HUDEP-2 (cell line): ENCODE results near the gene ALKBH6.
"Not testable (repeated sequence)": the region's sequence is repeated elsewhere in the genome, so short reads cannot be mapped to it uniquely, and the experiment has no call there.

ENCODE experiments used
- DNase-seq, 76 experiments: peaks; one replicate each; lab custom pipeline; 2025; ENCODE audit not compliant: unreplicated experiment in 76 of 76; lab: John Stamatoyannopoulos, UW

ALKBH6 gene

DNA sequence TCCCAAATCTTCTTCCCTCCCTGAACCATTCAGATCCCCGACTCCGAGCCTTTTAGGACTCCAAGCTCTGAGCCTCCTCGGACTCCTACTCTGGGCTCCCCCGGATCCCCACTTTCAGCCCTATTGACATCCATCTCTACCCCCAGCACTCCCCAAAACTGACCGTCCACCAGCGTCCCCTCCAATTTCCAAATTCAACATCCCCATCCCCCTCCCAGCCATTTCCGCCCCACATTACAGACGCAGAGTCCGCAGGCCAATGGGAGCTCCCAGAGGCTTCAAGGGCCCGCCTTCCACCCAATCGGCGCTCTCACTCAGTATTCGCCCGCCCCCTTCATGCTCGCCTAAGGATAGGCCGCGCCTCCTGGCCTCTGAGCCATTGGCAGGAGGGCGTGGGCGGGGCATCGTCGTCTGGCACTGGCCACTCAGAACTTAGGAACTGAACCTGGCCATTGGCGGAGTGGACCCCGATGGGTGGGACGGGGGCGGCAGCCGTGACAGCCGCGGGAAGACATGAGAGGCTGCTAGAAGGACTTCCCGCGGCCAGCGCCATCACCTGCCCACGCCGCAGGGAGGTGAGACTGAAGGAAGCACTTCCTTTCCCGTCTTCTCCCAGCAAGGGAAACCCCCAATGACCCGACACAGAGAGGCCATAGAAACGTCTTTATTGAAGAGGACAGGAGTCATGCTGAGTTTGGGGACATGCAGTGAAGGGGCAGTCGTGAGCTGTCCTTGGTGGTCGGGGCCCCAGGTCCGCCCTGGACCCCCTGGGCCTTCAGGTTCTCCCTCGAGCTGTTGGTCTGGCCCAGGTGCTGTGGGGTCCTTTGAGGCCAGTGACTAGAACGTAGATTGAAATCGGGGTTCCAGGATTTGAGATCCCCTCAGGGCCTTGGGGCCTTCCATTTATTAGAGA is at the start of gene ALKBH6:
TSS of gene ALKBH6 (minus strand) at position 202 of the 913 bp plus-strand sequence. CDS start 816 bp downstream, outside the sequence.
- DNase-seq: peak in 75 of 76 experiments; percentile 87 to 100 (median 100)

DNA sequence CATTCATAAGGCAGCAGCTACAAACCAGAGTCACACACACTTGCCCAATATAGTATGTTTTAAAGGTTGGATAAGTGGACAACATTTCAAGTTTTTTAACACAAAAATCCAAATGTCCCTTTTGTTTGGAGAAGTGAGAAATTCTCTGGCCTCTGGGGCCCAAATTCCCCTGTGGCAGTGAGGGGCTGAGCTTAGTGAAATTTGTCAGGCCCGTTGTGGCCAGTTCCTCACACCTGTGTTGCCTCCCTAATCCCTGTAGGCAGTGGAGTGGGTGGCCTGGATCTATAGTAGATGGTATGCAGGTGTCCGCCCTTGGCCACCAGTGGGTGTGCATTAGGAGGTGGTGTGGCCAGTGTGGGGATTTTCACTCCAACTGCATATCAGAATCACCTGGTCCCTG is 47.4 kb upstream of the ALKBH6 start:
- no peak for DNase-seq

- peak in 29 of 76 experiments; percentile 11 to 61 (median 30) for DNase-seq
Observed at GRCh38 chr19:36060430-36060829, 46.4 kb upstream of the ALKBH6 start.

- no peak for DNase-seq
Observed at GRCh38 chr19:36059180-36059910, 45.3 kb upstream of the ALKBH6 start.

- no peak for DNase-seq
Observed at GRCh38 chr19:36058481-36059179, 44.6 kb upstream of the ALKBH6 start.

- DNase-seq: peak in 75 of 76 experiments; percentile 79 to 100 (median 97)
Observed at GRCh38 chr19:36054733-36055686, 41.0 kb upstream of the ALKBH6 start, which contains the start of gene WDR62. Gene WDR62, plus strand, starts transcription at chr19:36054897. Its CDS starts 75 bp downstream, at chr19:36054972.

- DNase-seq: peak; percentile 95 to 100 (median 100)
Observed at GRCh38 chr19:36054119-36054732, 40.2 kb upstream of the ALKBH6 start, which contains the start of gene THAP8. Gene THAP8, minus strand, starts transcription at chr19:36054285. Its CDS starts 68 bp downstream, at chr19:36054217.

DNA sequence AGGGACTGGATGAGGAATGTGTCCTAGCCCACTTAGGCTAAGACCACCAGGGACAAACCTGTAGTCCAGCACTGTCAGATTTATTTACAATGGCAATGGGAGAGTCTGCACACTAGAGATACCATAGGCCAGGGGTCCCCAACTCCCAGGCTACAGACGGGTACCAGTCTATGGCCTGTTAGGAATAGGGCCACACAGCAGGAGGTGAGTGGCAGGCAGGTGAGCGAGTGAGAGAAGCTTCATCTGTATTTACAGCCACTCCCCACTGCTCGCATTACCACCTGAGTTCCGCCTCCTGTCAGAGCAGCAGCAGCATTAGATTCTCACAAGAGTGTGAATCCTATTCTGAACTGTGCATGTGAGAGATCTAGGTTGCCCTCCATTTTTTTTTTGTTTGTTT is 37.6 kb upstream of the ALKBH6 start:
- no peak for DNase-seq

- peak in 2 of 76 experiments; percentile 10 to 13 for DNase-seq
Observed at GRCh38 chr19:36051236-36051635, 37.2 kb upstream of the ALKBH6 start.

DNA sequence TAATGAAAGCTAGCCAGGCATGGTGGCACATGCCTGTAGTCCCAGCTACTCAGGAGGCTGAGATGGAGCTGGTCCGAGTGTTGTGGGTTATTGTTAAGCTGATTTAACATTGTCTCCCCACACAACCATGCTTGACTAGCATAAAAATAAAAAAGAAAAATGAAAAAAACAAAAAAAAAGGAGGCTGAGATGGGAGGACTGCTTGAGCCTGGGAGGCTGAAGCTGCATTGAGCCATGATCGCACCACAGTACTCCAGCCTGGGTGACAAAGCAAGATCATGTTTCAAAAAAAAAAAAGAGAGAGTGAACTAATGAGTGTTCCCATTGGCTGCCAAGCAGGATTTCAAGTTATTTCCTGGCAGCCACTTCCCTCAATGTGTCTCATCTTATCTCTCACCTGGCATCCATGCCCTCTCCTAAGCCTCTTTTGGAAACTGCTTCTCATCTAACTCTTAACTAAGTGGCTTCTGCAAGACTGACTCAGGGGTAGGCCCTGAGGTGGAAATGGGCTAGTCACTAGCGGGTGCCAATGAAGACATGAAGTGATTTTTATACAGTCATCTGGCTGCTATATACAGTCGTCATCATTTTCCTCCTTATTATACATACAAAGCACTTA is 35.2 kb upstream of the ALKBH6 start:
- DNase-seq: peak in 1 of 76 experiments; percentile 4

DNA sequence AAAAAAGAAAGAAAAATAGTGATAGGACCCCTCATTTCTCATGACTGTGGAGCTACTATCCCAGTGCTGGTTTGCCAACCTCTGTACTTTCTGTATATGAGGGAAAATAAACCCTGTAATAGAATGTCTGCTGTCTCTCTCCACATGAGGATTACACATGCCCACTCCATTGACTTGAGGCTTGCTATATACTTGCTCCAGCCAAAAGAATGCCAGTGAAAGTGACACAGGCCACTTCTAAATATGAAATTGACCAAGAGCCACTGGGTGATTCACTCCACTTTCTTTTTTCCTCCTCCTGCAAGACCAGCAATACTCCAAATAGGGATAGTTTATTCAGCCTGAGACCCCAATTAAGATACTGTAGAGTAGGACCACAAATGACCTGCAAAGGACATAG is 33.8 kb upstream of the ALKBH6 start:
- DNase-seq: no peak

DNA sequence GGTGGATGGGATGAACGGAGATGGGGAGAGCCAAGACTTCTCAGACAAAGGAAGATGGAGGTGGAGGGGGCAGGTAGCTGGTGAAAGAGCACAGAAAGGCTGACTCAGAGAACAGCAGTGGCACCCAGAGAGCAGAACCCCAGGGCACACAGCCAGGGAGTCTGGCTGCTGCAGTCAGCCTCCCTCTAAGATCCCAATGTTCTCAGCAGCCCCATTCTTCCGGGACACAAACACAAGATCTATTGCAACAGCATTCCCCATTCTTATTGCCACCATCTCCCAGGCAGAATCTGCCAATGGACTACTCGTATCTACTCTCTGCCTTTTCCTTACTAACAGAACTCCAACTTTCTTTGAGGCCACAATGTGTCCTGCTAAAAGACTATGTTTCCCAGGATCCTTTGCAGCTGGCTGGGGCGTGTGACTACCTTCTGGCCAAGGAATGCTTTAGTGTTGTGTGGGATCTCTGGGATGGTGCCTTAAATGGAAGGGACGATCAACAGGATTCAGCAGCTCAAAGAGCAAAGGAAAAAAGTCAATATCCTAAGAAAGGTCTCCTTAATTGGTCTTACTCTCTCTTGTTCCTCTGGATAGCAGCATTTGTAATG is 32.5 kb upstream of the ALKBH6 start:
- no peak for DNase-seq

DNA sequence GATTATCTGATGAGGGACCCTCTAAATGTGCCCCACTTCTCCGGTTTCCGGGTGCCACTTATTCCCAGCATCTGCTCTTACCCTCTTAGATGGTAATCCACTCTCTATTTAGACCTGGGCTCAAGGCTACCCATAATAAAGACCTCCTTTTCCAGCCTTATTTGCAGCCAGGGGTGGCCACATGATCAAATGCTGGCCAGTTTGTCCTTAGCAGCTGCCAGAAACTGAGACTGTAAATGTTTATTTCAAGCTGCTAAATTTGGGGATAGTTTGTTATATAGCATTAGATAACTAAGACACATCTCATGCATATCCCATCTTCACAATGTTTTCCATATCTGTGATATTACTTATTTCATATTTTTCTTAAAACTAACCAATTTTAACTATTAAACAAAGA is 29.9 kb upstream of the ALKBH6 start:
- DNase-seq: no peak

DNA sequence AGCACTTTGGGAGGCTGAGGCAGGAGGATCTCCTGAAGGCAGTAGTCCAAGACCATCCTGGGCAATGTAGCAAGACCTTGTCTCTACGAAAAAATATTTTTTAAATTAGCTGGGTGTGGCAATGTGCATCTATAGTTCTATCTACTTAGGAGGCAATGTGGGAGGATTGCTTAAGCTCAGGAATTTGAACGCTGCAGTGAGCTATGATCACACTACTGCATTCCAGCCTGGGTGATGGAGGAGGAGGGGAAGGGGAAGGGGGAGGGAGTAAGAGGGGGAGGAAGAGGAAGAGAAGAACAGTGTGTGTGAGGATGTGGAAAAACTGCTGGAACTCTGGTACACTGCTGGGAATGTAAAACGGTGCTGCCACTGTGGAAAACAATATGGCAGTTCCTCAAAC is 27.8 kb upstream of the ALKBH6 start:
- no peak for DNase-seq

GRCh38 chr19:36041092-36041491 is 27.1 kb upstream of the ALKBH6 start:
- not testable (repeated sequence) for DNase-seq

- DNase-seq: no peak
Observed at GRCh38 chr19:36040495-36040894, 26.5 kb upstream of the ALKBH6 start.

GRCh38 chr19:36032251-36033104 is 18.5 kb upstream of the ALKBH6 start, which contains the start of gene CLIP3:
Gene CLIP3, minus strand, starts transcription at chr19:36032873. Its CDS starts 516 bp downstream, at chr19:36032357.
- DNase-seq: no peak
